GM06990 (cell line): ENCODE data around the gene RTN4RL2.

Source experiments
- DNase-seq: peaks from one replicate; pipeline ENCODE4 v3.0.0-alpha.2; 2011; ENCODE audit not compliant: insufficient read length; ENCODE audit errors: extremely low read depth
- H3K27me3 ChIP-seq: replicated peaks from 2 replicates; pipeline ENCODE4 v1.6.0; 2011; ENCODE audit warnings: low read length; ENCODE audit not compliant: control insufficient read depth, insufficient read depth
- H3K36me3 ChIP-seq: 2 replicates; pipeline ENCODE4 v1.5.1; 2011; ENCODE audit warnings: low read length; ENCODE audit not compliant: control insufficient read depth, insufficient read depth
- H3K4me3 ChIP-seq: replicated peaks from 2 replicates; pipeline ENCODE4 v1.5.1; 2011; ENCODE audit warnings: low read depth, mild to moderate bottlenecking, control low read depth, low read length
- CTCF ChIP-seq: IDR thresholded peaks from 2 replicates; pipeline ENCODE4 v1.5.1; 2011; ENCODE audit warnings: low read length, control low read depth, mild to moderate bottlenecking, inconsistent platforms; ENCODE audit not compliant: insufficient read depth, poor library complexity, severe bottlenecking

RTN4RL2 gene

DNA sequence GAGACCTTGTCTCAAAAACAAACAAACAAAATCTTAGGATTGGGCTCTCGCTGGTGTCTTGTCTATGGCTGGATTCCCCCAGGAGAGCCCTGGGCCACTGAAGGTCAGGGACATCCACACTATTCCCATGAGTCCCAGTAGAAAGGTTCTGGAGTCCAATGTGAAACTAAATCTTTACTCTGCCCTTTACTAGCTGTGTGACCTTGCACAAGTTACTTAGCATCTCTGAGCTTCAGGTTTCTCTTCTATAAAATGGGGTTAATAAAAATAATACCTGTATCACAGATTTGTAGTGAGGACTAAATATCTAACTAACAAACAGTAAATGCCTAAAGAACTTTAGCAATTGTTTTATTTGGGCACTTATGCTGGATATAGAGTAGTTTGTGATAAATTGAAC, 46.2 kb downstream of the RTN4RL2 start:
- Histone ChIP-seq H3K4me3 (no peak overlapping the region), H3K36me3 (peaks cover 2% of the 10 kb centered on the region), H3K27me3 (no peaks in the 10 kb centered on the region)
- DNase-seq = no peak
- TF ChIP-seq CTCF = no peak

GRCh38 chr11:57508341-57509170, 48.2 kb downstream of the RTN4RL2 start:
- no peak for DNase-seq
- no peak for TF ChIP-seq CTCF
- H3K36me3 ChIP-seq = peaks cover 2% of the 10 kb centered on the region
- no peaks in the 10 kb centered on the region for H3K27me3 ChIP-seq
- no peak overlapping the region for H3K4me3 ChIP-seq

GRCh38 chr11:57511741-57512430, 51.6 kb downstream of the RTN4RL2 start:
- Histone ChIP-seq H3K36me3 (no peaks in the 10 kb centered on the region), H3K4me3 (no peak overlapping the region), H3K27me3 (no peaks in the 10 kb centered on the region)
- no peak for DNase-seq
- no peak for TF ChIP-seq CTCF

- Histone ChIP-seq H3K36me3 (no peaks in the 10 kb centered on the region), H3K4me3 (no peak overlapping the region), H3K27me3 (no peaks in the 10 kb centered on the region)
- DNase-seq = no peak
- no peak for TF ChIP-seq CTCF
Measured at GRCh38 chr11:57512646-57513451, 52.5 kb downstream of the RTN4RL2 start.

GRCh38 chr11:57513452-57513795, 53.1 kb downstream of the RTN4RL2 start:
- no peak overlapping the region; the same call in 1 of the 2 replicates for H3K4me3 ChIP-seq
- H3K36me3 ChIP-seq = no peaks in the 10 kb centered on the region
- no peak for DNase-seq
- no peaks in the 10 kb centered on the region for H3K27me3 ChIP-seq
- TF ChIP-seq CTCF = no peak
